IMR-90 (cell line): ENCODE results near the gene PLEKHO2.

Source experiments
- BHLHE40 ChIP-seq: fragments of 150-350 bp; IDR thresholded peaks from 2 replicates; pipeline ENCODE4 v1.6.1; 2016; ENCODE audit warnings: mild to moderate bottlenecking, low read depth, low read length
- CEBPB ChIP-seq: IDR thresholded peaks from 2 replicates; pipeline ENCODE4 v1.6.1; 2012; ENCODE audit warnings: low read depth, low read length, improper control_type of control experiment
- CTCF ChIP-seq: conservative IDR thresholded peaks from 2 replicates; pipeline ENCODE4 v1.5.1; 2012; ENCODE audit warnings: mild to moderate bottlenecking, low read depth, low read length, improper control_type of control experiment
- FOS ChIP-seq: fragments of 150-350 bp; IDR thresholded peaks from 2 replicates; pipeline ENCODE4 v1.6.1; 2016; ENCODE audit warnings: low read depth, low read length
- MAFK ChIP-seq: IDR thresholded peaks from 2 replicates; pipeline ENCODE4 v1.6.1; 2012; ENCODE audit warnings: low read depth, low read length, improper control_type of control experiment
- POLR2A ChIP-seq: IDR thresholded peaks from 2 replicates; pipeline ENCODE4 v1.6.1; 2012; ENCODE audit warnings: mild to moderate bottlenecking, low read depth, low read length
- RAD21 ChIP-seq: IDR thresholded peaks from 2 replicates; pipeline ENCODE4 v1.6.1; 2012; ENCODE audit warnings: low read length, improper control_type of control experiment
- RCOR1 ChIP-seq: IDR thresholded peaks from 2 replicates; pipeline ENCODE4 v1.6.1; 2012; ENCODE audit warnings: mild to moderate bottlenecking, low read length, improper control_type of control experiment; ENCODE audit not compliant: insufficient replicate concordance
- TF ChIP-seq, protein P1 (sequence below): fragments of 150-350 bp; IDR thresholded peaks from 2 replicates; pipeline ENCODE4 v1.6.1; 2017; ENCODE audit warnings: mild to moderate bottlenecking, antibody characterized with exemption, low read length, low read depth

DNA sequence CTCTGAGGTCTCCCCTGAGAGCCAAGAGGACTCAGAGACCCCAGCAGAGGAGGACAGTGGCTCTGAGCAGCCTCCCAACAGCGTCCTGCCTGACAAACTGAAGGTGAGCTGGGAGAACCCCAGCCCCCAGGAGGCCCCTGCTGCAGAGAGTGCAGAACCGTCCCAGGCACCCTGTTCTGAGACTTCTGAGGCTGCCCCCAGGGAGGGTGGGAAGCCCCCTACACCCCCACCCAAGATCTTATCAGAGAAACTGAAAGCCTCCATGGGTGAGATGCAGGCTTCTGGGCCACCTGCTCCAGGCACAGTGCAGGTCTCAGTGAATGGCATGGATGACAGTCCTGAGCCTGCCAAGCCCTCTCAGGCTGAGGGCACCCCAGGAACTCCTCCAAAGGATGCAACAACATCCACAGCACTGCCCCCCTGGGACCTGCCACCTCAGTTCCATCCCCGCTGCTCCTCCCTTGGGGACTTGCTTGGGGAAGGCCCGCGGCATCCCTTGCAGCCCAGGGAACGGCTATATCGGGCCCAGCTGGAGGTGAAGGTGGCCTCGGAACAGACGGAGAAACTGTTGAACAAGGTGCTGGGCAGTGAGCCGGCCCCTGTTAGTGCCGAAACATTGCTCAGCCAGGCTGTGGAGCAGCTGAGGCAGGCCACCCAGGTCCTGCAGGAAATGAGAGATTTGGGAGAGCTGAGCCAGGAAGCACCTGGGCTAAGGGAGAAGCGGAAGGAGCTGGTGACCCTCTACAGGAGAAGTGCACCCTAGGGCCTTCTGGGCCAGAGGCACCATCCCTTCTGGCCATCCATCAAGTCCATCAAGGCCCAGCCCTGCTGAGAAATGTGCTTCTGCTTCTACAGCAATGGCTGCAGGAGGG, 23.6 kb downstream of the PLEKHO2 start:
- TF ChIP-seq CTCF: no peak
- TF ChIP-seq, protein P1, sequence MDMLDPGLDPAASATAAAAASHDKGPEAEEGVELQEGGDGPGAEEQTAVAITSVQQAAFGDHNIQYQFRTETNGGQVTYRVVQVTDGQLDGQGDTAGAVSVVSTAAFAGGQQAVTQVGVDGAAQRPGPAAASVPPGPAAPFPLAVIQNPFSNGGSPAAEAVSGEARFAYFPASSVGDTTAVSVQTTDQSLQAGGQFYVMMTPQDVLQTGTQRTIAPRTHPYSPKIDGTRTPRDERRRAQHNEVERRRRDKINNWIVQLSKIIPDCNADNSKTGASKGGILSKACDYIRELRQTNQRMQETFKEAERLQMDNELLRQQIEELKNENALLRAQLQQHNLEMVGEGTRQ: no peak
- no peak for TF ChIP-seq RAD21
- no peak for TF ChIP-seq POLR2A
- no peak for TF ChIP-seq FOS
- no peak for TF ChIP-seq RCOR1
- TF ChIP-seq CEBPB: no peak
- no peak for TF ChIP-seq BHLHE40
- no peak for TF ChIP-seq MAFK
